PC-9 (cell line): ENCODE measurements around the gene GPATCH1. TPM values are rescaled to one million over a fixed set of nuclear protein-coding genes. Genes with fewer than 3 reads are reported as not detected.
"Not testable (repeated sequence)": the region's sequence is repeated elsewhere in the genome, so short reads cannot be mapped to it uniquely, and the experiment has no call there.

Experiments used
- BruUV-seq: library from RNA; stranded (reverse); fragments of 400-500 nt; replicated peaks from 2 replicates; lab custom pipeline; 2021; lab: Mats Ljungman, UMichigan
- CTCF ChIA-PET: fragments of 300-600 bp; sonication (Branson Sonifier 250); formaldehyde crosslinking; loops from one replicate; lab custom pipeline; 2022; ENCODE audit warnings: antibody characterized with exemption; lab: Charles Lee
- POLR2A ChIA-PET: fragments of 300-600 bp; sonication (Branson Sonifier 250); formaldehyde crosslinking; loops from one replicate; lab custom pipeline; 2022; ENCODE audit warnings: antibody characterized with exemption; ENCODE audit not compliant: unreplicated experiment; lab: Charles Lee
- DNase-seq, 2 experiments: peaks; one replicate each; pipeline versions ENCODE4 v3.0.0 to v3.0.0-alpha.2; 2015 to 2022; ENCODE audit warnings: mixed read lengths in 1 of 2
- H2AFZ ChIP-seq: fragments of 200-600 bp; sonication (generic); 2 replicates; pipeline ENCODE4 v1.8.1; 2017; ENCODE audit warnings: antibody characterized with exemption
- H3F3A ChIP-seq: fragments of 200-600 bp; sonication (generic); 2 replicates; pipeline ENCODE4 v1.8.1; 2017; ENCODE audit warnings: antibody characterized with exemption, mild to moderate bottlenecking, low read depth; ENCODE audit not compliant: insufficient read depth
- H3K27ac ChIP-seq: fragments of 200-600 bp; sonication (generic); 2 replicates; pipeline ENCODE4 v1.6.1; 2016; ENCODE audit warnings: mixed run types
- H3K27me3 ChIP-seq: fragments of 200-600 bp; sonication (generic); 2 replicates; pipeline ENCODE4 v1.6.1; 2016; ENCODE audit warnings: low read depth, mixed run types; ENCODE audit not compliant: insufficient read depth
- H3K36me3 ChIP-seq: fragments of 200-600 bp; sonication (generic); 2 replicates; pipeline ENCODE4 v1.6.1; 2016; ENCODE audit warnings: low read depth, mixed run types
- H3K4me1 ChIP-seq: fragments of 200-600 bp; sonication (generic); replicated peaks from 2 replicates; pipeline ENCODE4 v1.6.1; 2016; ENCODE audit warnings: mixed run types; ENCODE audit not compliant: insufficient read depth
- H3K4me2 ChIP-seq: fragments of 200-600 bp; sonication (generic); 2 replicates; pipeline ENCODE4 v1.6.1; 2017; ENCODE audit warnings: mixed run types
- H3K4me3 ChIP-seq: fragments of 200-600 bp; sonication (generic); 2 replicates; pipeline ENCODE4 v1.6.1; 2016; ENCODE audit warnings: mixed run types
- H3K79me2 ChIP-seq: fragments of 200-600 bp; sonication (generic); 2 replicates; pipeline ENCODE4 v1.6.1; 2017; ENCODE audit warnings: low read depth, mixed run types
- H3K9me2 ChIP-seq: fragments of 200-600 bp; sonication (generic); 2 replicates; pipeline ENCODE4 v1.8.1; 2017; ENCODE audit warnings: mild to moderate bottlenecking; ENCODE audit not compliant: insufficient read depth
- H3K9me3 ChIP-seq: fragments of 200-600 bp; sonication (generic); 2 replicates; pipeline ENCODE4 v1.8.1; 2016; ENCODE audit warnings: low read depth; ENCODE audit not compliant: insufficient read depth
- H4K20me1 ChIP-seq: fragments of 200-600 bp; sonication (generic); 2 replicates; pipeline ENCODE4 v1.8.1; 2017; ENCODE audit not compliant: insufficient read depth
- EZH2 ChIP-seq: fragments of 200-600 bp; sonication (generic); IDR thresholded peaks from 2 replicates; pipeline ENCODE4 v1.8.0; 2017; ENCODE audit warnings: antibody characterized with exemption, low read depth
- intact Hi-C: fragments of 100-400 bp; cut with micrococcal nuclease; formaldehyde crosslinking; loops from one replicate; pipeline ENCODE4 v1.10.0; 2022; ENCODE audit not compliant: unreplicated experiment
- total RNA-seq: library from RNA; stranded (reverse); gene quantifications from 2 replicates; pipeline ENCODE4 v1.2.3, GENCODE V29; 2021
- TF ChIP-seq, protein P1 (sequence below): fragments of 200-600 bp; sonication (generic); conservative IDR thresholded peaks from 2 replicates; pipeline ENCODE4 v1.6.1; 2017; ENCODE audit warnings: mixed run types, antibody characterized with exemption, mild to moderate bottlenecking, moderate library complexity

The GPATCH1 gene
- total RNA-seq, 1 experiment from 2014 or later: 11.0 TPM

DNA sequence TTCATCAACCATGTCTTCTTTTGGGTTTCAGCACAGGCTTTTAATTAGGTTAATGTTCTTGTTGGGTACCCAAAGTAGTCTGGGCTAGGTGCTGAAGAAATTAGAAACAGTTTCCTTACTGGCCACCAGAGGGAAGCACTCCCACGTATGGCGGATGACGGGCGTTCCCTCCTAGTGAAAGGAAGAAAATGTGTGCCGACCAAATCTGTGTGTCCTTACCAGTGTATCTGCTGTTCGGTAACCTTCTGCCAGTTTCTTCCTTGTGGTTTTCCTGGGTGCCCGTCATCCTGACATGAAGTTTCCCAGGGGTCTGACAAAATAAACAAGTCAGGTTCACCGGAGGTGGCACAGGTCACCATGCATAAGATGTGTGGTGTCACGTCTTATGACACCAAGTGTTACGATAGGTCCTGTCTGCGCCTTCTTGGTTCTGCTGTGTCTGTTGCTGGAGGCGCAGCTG, 45.0 kb downstream of the GPATCH1 start:
- intact Hi-C loops: loop anchor here (1.0 to 5.0 kb wide), 3 partner anchors 58 to 646 kb away; no protein-coding TSS in a partner anchor
- no TSS peak for BruUV-seq
- no peaks in the 10 kb centered on the region for H3K4me1 ChIP-seq
- H3K9me2 ChIP-seq: no peaks in the 10 kb centered on the region
- no peaks in the 10 kb centered on the region for H3K36me3 ChIP-seq
- peak; percentile 45 to 48 for DNase-seq
- no peak overlapping the region for H3K27ac ChIP-seq
- H2AFZ ChIP-seq: no peak overlapping the region
- no peaks in the 10 kb centered on the region for H4K20me1 ChIP-seq
- ChIA-PET POLR2A (interaction anchor here (0.6 kb wide), 1 partner anchor 58 kb away, joined by 5 read pairs; no protein-coding TSS in a partner anchor), CTCF (interaction anchor here (0.7 to 1.0 kb wide), 3 partner anchors 58 to 72 kb away, joined by 4 to 5 read pairs (median 5); no protein-coding TSS in a partner anchor)
- no peaks in the 10 kb centered on the region for H3K27me3 ChIP-seq
- peaks cover 9% of the 10 kb centered on the region for H3F3A ChIP-seq
- H3K4me2 ChIP-seq: no peak overlapping the region
- H3K9me3 ChIP-seq: no peaks in the 10 kb centered on the region
- no peaks in the 10 kb centered on the region for H3K79me2 ChIP-seq
- no peak overlapping the region for H3K4me3 ChIP-seq
- TF ChIP-seq, protein P1, sequence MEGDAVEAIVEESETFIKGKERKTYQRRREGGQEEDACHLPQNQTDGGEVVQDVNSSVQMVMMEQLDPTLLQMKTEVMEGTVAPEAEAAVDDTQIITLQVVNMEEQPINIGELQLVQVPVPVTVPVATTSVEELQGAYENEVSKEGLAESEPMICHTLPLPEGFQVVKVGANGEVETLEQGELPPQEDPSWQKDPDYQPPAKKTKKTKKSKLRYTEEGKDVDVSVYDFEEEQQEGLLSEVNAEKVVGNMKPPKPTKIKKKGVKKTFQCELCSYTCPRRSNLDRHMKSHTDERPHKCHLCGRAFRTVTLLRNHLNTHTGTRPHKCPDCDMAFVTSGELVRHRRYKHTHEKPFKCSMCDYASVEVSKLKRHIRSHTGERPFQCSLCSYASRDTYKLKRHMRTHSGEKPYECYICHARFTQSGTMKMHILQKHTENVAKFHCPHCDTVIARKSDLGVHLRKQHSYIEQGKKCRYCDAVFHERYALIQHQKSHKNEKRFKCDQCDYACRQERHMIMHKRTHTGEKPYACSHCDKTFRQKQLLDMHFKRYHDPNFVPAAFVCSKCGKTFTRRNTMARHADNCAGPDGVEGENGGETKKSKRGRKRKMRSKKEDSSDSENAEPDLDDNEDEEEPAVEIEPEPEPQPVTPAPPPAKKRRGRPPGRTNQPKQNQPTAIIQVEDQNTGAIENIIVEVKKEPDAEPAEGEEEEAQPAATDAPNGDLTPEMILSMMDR: peak; percentile 86
- TF ChIP-seq EZH2: no peak

DNA sequence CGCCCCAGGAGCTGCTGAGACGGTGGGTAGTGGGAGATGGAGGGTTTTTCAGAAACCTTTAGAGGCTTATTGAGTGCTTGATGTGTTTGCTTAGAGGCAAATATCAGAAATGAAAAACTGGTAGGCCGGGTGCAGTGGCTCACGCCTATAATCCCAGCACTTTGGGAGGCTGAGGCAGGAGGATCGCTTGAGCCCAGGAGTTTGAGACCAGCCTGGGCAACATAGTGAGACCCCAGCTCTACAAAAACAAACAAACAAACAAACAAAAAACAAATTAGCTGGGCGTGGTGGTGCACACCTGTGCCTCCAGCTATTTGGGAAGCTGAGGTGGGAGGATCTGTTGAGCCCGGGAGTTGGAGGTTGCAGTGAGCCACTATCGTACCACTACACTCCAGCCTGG, 45.7 kb downstream of the GPATCH1 start:
- intact Hi-C loops: loop anchor here (1.0 to 5.0 kb wide), 3 partner anchors 58 to 646 kb away; no protein-coding TSS in a partner anchor
- H3K27me3 ChIP-seq, BruUV-seq, POLR2A ChIA-PET, H3K9me2 ChIP-seq, H3K4me1 ChIP-seq, H3K36me3 ChIP-seq, H4K20me1 ChIP-seq, H3F3A ChIP-seq, H2AFZ ChIP-seq, H3K4me2 ChIP-seq, DNase-seq, H3K27ac ChIP-seq, H3K79me2 ChIP-seq, H3K9me3 ChIP-seq, H3K4me3 ChIP-seq, CTCF ChIA-PET: not testable (repeated sequence)

DNA sequence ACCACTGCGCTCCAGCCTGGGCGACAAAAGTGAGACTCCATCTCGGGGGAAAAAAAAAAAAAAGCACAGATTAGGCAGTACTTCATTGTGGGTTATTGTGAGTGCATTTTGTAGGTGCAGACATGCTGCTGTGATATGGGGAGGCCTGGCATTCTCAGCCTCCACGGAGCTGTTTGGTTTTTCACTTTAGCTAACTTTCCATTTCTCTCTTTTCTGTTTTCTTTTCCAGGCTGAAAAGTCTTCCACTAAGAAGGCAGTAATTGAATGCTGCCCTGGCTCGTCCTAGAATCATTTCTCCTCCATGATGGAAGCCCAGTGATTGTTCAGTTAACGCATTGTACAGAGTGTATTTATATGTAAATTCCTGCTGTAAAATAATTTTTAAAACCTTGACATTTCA, 48.9 kb downstream of the GPATCH1 start:
- H4K20me1 ChIP-seq: no peaks in the 10 kb centered on the region
- H3K4me3 ChIP-seq: no peak overlapping the region
- H3K4me1 ChIP-seq: no peaks in the 10 kb centered on the region
- DNase-seq: no peak
- H3K9me3 ChIP-seq: no peaks in the 10 kb centered on the region
- no TSS peak for BruUV-seq
- peaks cover 12% of the 10 kb centered on the region for H3F3A ChIP-seq
- H2AFZ ChIP-seq: no peak overlapping the region
- H3K36me3 ChIP-seq: no peaks in the 10 kb centered on the region
- TF ChIP-seq, protein P1: no peak
- TF ChIP-seq EZH2: no peak
- no peaks in the 10 kb centered on the region for H3K9me2 ChIP-seq
- ChIA-PET CTCF (no interaction called here), POLR2A (no interaction called here)
- no peaks in the 10 kb centered on the region for H3K27me3 ChIP-seq
- no peak overlapping the region for H3K4me2 ChIP-seq
- intact Hi-C loops: loop anchor here (5.0 kb wide), 2 partner anchors 277 to 642 kb away; no protein-coding TSS in a partner anchor
- no peaks in the 10 kb centered on the region for H3K79me2 ChIP-seq
- H3K27ac ChIP-seq: no peak overlapping the region

DNA sequence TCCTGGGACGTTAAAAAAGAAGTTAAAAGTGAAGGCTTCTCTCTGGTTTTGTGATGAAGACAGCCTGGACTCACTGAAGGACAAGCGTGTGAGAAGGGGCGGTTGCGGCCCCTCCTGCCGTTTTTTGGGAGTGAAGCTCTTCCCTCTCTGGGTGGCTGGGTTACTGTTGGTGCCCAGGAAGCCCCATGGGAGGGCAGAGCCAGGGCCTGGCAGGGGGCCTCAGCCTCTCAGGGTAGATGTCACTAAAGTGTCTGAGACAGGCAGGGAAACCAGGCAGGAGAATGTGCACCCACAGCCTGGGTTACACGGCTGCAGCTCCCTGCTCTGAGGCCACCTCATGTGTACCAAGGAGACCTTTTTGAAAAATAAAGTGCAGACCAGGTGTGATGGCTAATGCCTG, 49.5 kb downstream of the GPATCH1 start:
- BruUV-seq: no TSS peak
- Histone ChIP-seq H3K9me3 (no peaks in the 10 kb centered on the region), H3K36me3 (no peaks in the 10 kb centered on the region), H4K20me1 (no peaks in the 10 kb centered on the region), H3K27me3 (no peaks in the 10 kb centered on the region), H3K27ac (no peak overlapping the region), H3K79me2 (no peaks in the 10 kb centered on the region), H3K4me1 (no peaks in the 10 kb centered on the region), H3K9me2 (no peaks in the 10 kb centered on the region), H3K4me2 (no peak overlapping the region), H3F3A (peaks cover 7% of the 10 kb centered on the region), H3K4me3 (no peak overlapping the region), H2AFZ (no peak overlapping the region)
- DNase-seq: no peak
- ChIA-PET CTCF (no interaction called here), POLR2A (no interaction called here)
- intact Hi-C loops: no loop called here
- TF ChIP-seq, protein P1: no peak
- TF ChIP-seq EZH2: no peak
